ENCODE data around the gene PRCC. TPM values are rescaled to one million over a fixed set of nuclear protein-coding genes. Genes with fewer than 3 reads are reported as not detected.

Gene PRCC
- total RNA-seq, 4 donors from 2014 or later: 22.7 to 71.9 (median 29.1) TPM

GRCh38 chr1:156816561-156817328 is 49.4 kb downstream of the PRCC start, which contains the start of gene SH2D2A:
Gene SH2D2A, minus strand, starts transcription at chr1:156816848. Its CDS starts 140 bp downstream, at chr1:156816708.
- Histone ChIP-seq H3K4me3 (no peak within 1 kb of the TSS), H3K36me3 (no peaks in the 10 kb centered on the region), H3K27me3 (no peaks in the 10 kb centered on the region), H3K4me1 (peaks cover 4 to 7% of the 10 kb centered on the region in 2 donors), H3K27ac (peak within 1 kb of the TSS; percentile 79 to 80), H3K9me3 (no peaks in the 10 kb centered on the region)
- intact Hi-C loops (cut with DNase I; ENCODE audit: low total_unique reads): no loop called here
- TF ChIP-seq CTCF (IDR thresholded peaks at IDR 0.05): no peak
- no peak for TF ChIP-seq POLR2A (IDR thresholded peaks at IDR 0.05)
- no peak for DNase-seq

GRCh38 chr1:156821801-156822200 is 54.5 kb downstream of the PRCC start:
- no peak overlapping the region for H3K27ac ChIP-seq
- no peak for DNase-seq
- no peaks in the 10 kb centered on the region for H3K9me3 ChIP-seq
- no peaks in the 10 kb centered on the region for H3K27me3 ChIP-seq
- no peaks in the 10 kb centered on the region for H3K4me1 ChIP-seq
- no peak overlapping the region for H3K4me3 ChIP-seq
- no peak for TF ChIP-seq CTCF (IDR thresholded peaks at IDR 0.05)
- no peak for TF ChIP-seq POLR2A (IDR thresholded peaks at IDR 0.05)
- intact Hi-C loops (cut with DNase I; ENCODE audit: low total_unique reads): no loop called here
- H3K36me3 ChIP-seq: no peaks in the 10 kb centered on the region

GRCh38 chr1:156822680-156823079 is 55.3 kb downstream of the PRCC start:
- DNase-seq: no peak
- Histone ChIP-seq H3K4me3 (no peak overlapping the region), H3K27ac (no peak overlapping the region), H3K27me3 (no peaks in the 10 kb centered on the region), H3K36me3 (no peaks in the 10 kb centered on the region), H3K9me3 (no peaks in the 10 kb centered on the region), H3K4me1 (no peaks in the 10 kb centered on the region)
- TF ChIP-seq POLR2A (IDR thresholded peaks at IDR 0.05) (no peak), CTCF (IDR thresholded peaks at IDR 0.05) (no peak)
- intact Hi-C loops (cut with DNase I; ENCODE audit: low total_unique reads): no loop called here

- Histone ChIP-seq H3K9me3 (no peaks in the 10 kb centered on the region), H3K36me3 (no peaks in the 10 kb centered on the region), H3K27ac (no peak overlapping the region), H3K27me3 (no peaks in the 10 kb centered on the region), H3K4me1 (no peaks in the 10 kb centered on the region), H3K4me3 (no peak overlapping the region)
- DNase-seq: no peak
- intact Hi-C loops (cut with DNase I; ENCODE audit: low total_unique reads): no loop called here
- TF ChIP-seq POLR2A (IDR thresholded peaks at IDR 0.05): no peak
These were observed 56.0 kb downstream of the PRCC start for GRCh38 chr1:156823210-156823790.

GRCh38 chr1:156826630-156827029 is 59.3 kb downstream of the PRCC start:
- intact Hi-C loops (cut with DNase I; ENCODE audit: low total_unique reads): no loop called here
- Histone ChIP-seq H3K4me1 (no peaks in the 10 kb centered on the region), H3K4me3 (no peak overlapping the region), H3K9me3 (no peaks in the 10 kb centered on the region), H3K27me3 (no peaks in the 10 kb centered on the region), H3K27ac (no peak overlapping the region), H3K36me3 (no peaks in the 10 kb centered on the region)
- no peak for TF ChIP-seq CTCF (IDR thresholded peaks at IDR 0.05)
- no peak for DNase-seq

Measured in uterus (tissue), 4 donors.